Activated CD8-positive, alpha-beta T cell treated with anti-CD3 and anti-CD28 coated beads for 36 hours (primary cell): ENCODE results near the gene ID4. TPM values are rescaled to one million over a fixed set of nuclear protein-coding genes. Genes with fewer than 3 reads are reported as not detected.

Experiments used
- ATAC-seq: fragments of 200-7000 bp; cut with Tn5 transposase; one replicate; pipeline ENCODE4 v1.10.0; 2021; ENCODE audit warnings: mild to moderate bottlenecking, moderate library complexity
- CTCF ChIA-PET: fragments of 350-600 bp; sonication (Branson Sonifier 250); formaldehyde crosslinking; loops from one replicate; lab custom pipeline; 2021; ENCODE audit warnings: antibody characterized with exemption; lab: Charles Lee
- POLR2A ChIA-PET: fragments of 350-600 bp; sonication (Branson Sonifier 250); formaldehyde crosslinking; loops from one replicate; lab custom pipeline; 2021; ENCODE audit warnings: antibody characterized with exemption; lab: Charles Lee
- DNase-seq: peaks from one replicate; pipeline ENCODE4 v3.0.0-alpha.2; 2020
- H3K27ac Mint-ChIP-seq: one replicate; pipeline ENCODE4 v1.8.0; 2021; ENCODE audit warnings: mild to moderate bottlenecking, mixed read lengths
- H3K27me3 Mint-ChIP-seq: one replicate; pipeline ENCODE4 v1.8.0; 2021; ENCODE audit warnings: mixed read lengths
- H3K36me3 Mint-ChIP-seq: one replicate; pipeline ENCODE4 v1.8.0; 2021; ENCODE audit warnings: low read depth, mixed read lengths
- H3K4me1 Mint-ChIP-seq: one replicate; pipeline ENCODE4 v1.8.0; 2021; ENCODE audit warnings: low read depth, mixed read lengths
- H3K4me3 Mint-ChIP-seq: one replicate; pipeline ENCODE4 v1.8.0; 2021; ENCODE audit warnings: mild to moderate bottlenecking, moderate library complexity, mixed read lengths
- H3K9me3 Mint-ChIP-seq: one replicate; pipeline ENCODE4 v1.8.0; 2021; ENCODE audit warnings: mixed read lengths
- CTCF ChIP-seq: fragments of 200-600 bp; IDR thresholded peaks from one replicate; pipeline ENCODE4 v1.8.0; 2022; ENCODE audit warnings: antibody characterized with exemption, mild to moderate bottlenecking
- intact Hi-C: fragments of 100-400 bp; cut with micrococcal nuclease; formaldehyde crosslinking; loops from one replicate; pipeline ENCODE4 v1.10.0; 2022
- total RNA-seq, 2 experiments: library from RNA; stranded (reverse); gene quantifications; one replicate each; pipeline ENCODE4 v1.2.3, GENCODE V29; 2021

ID4 gene
- total RNA-seq, 2 experiments from 2014 or later: not detected

- Mint-ChIP-seq H3K4me3 (no peak overlapping the region), H3K4me1 (no peaks in the 10 kb centered on the region), H3K9me3 (no peaks in the 10 kb centered on the region), H3K27ac (no peak overlapping the region), H3K36me3 (no peaks in the 10 kb centered on the region), H3K27me3 (no peaks in the 10 kb centered on the region)
- DNase-seq: no peak
- ChIA-PET POLR2A (no interaction called here), CTCF (no interaction called here)
- intact Hi-C loops: no loop called here
- ATAC-seq: no peak
- no peak for TF ChIP-seq CTCF
Observed at GRCh38 chr6:19866173-19866984, 29.2 kb downstream of the ID4 start.

GRCh38 chr6:19866985-19867627 lies 29.9 kb downstream of the ID4 start:
- intact Hi-C loops: no loop called here
- ATAC-seq (no peak), DNase-seq (no peak)
- H3K27ac Mint-ChIP-seq: no peak overlapping the region
- H3K27me3 Mint-ChIP-seq: no peaks in the 10 kb centered on the region
- H3K4me1 Mint-ChIP-seq: no peaks in the 10 kb centered on the region
- H3K9me3 Mint-ChIP-seq: no peaks in the 10 kb centered on the region
- CTCF ChIA-PET: no interaction called here
- no peak overlapping the region for H3K4me3 Mint-ChIP-seq
- TF ChIP-seq CTCF: no peak
- no peaks in the 10 kb centered on the region for H3K36me3 Mint-ChIP-seq
- POLR2A ChIA-PET: no interaction called here

- no peak for TF ChIP-seq CTCF
- Mint-ChIP-seq H3K9me3 (no peaks in the 10 kb centered on the region), H3K4me1 (no peaks in the 10 kb centered on the region), H3K27me3 (no peaks in the 10 kb centered on the region), H3K27ac (no peak overlapping the region), H3K36me3 (no peaks in the 10 kb centered on the region), H3K4me3 (no peak overlapping the region)
- DNase-seq (no peak), ATAC-seq (no peak)
- CTCF ChIA-PET: no interaction called here
- intact Hi-C loops: no loop called here
- POLR2A ChIA-PET: no interaction called here
Observed at GRCh38 chr6:19869464-19869863, 32.3 kb downstream of the ID4 start.

- Mint-ChIP-seq H3K27me3 (no peaks in the 10 kb centered on the region), H3K36me3 (no peaks in the 10 kb centered on the region), H3K4me3 (no peak overlapping the region), H3K4me1 (no peaks in the 10 kb centered on the region), H3K27ac (no peak overlapping the region), H3K9me3 (no peaks in the 10 kb centered on the region)
- intact Hi-C loops: no loop called here
- CTCF ChIA-PET: no interaction called here
- ATAC-seq: no peak
- TF ChIP-seq CTCF: no peak
- POLR2A ChIA-PET: no interaction called here
- DNase-seq: no peak
Observed at GRCh38 chr6:19870322-19870721, 33.2 kb downstream of the ID4 start.

- ChIA-PET POLR2A (no interaction called here), CTCF (no interaction called here)
- Mint-ChIP-seq H3K27me3 (no peaks in the 10 kb centered on the region), H3K4me1 (no peaks in the 10 kb centered on the region), H3K36me3 (no peaks in the 10 kb centered on the region), H3K27ac (no peak overlapping the region), H3K9me3 (no peaks in the 10 kb centered on the region), H3K4me3 (no peak overlapping the region)
- ATAC-seq: no peak
- intact Hi-C loops: no loop called here
- DNase-seq: no peak
- no peak for TF ChIP-seq CTCF
Observed at GRCh38 chr6:19873031-19873430, 35.9 kb downstream of the ID4 start.
